CD4-positive, alpha-beta T cell treated with Interleukin-17A for 1 hour (primary cell): ENCODE results near the gene AIM2.
"Not testable (repeated sequence)": the region's sequence is repeated elsewhere in the genome, so short reads cannot be mapped to it uniquely, and the experiment has no call there.

ENCODE experiments used
- DNase-seq: peaks from one replicate; pipeline ENCODE4 v3.0.0-alpha.2; 2020

AIM2 gene

GRCh38 chr1:159076438-159077119, at the start of gene AIM2:
Gene AIM2 (minus strand): TSS chr1:159076766. CDS start chr1:159073499, 3,267 bp downstream.
- peak; percentile 90 for DNase-seq

GRCh38 chr1:159123587-159123986, 47.0 kb upstream of the AIM2 start:
- DNase-seq, result no peak

GRCh38 chr1:159122005-159122621, 45.5 kb upstream of the AIM2 start:
- DNase-seq, result no peak

GRCh38 chr1:159121526-159121925, 45.0 kb upstream of the AIM2 start:
- DNase-seq, result no peak

GRCh38 chr1:159120317-159120716, 43.8 kb upstream of the AIM2 start:
- no peak for DNase-seq

GRCh38 chr1:159113596-159114433, 37.2 kb upstream of the AIM2 start:
- no peak for DNase-seq

GRCh38 chr1:159103021-159103420, 26.5 kb upstream of the AIM2 start:
- DNase-seq, result not testable (repeated sequence)

- no peak for DNase-seq
Observed at GRCh38 chr1:159100589-159100988, 24.0 kb upstream of the AIM2 start.

GRCh38 chr1:159098596-159098995, 22.0 kb upstream of the AIM2 start:
- DNase-seq, result no peak

GRCh38 chr1:159092036-159092760, 15.6 kb upstream of the AIM2 start:
- no peak for DNase-seq

- peak; percentile 9 for DNase-seq
Observed at GRCh38 chr1:159091607-159092031, 15.1 kb upstream of the AIM2 start.

- no peak for DNase-seq
Observed at GRCh38 chr1:159091180-159091560, 14.6 kb upstream of the AIM2 start.

- DNase-seq, result no peak
Observed at GRCh38 chr1:159090286-159091179, 14.0 kb upstream of the AIM2 start.

- DNase-seq, result peak; percentile 63
Observed at GRCh38 chr1:159089184-159089791, 12.7 kb upstream of the AIM2 start.

GRCh38 chr1:159088546-159089183, 12.1 kb upstream of the AIM2 start:
- DNase-seq, result no peak

GRCh38 chr1:159088050-159088449, 11.5 kb upstream of the AIM2 start:
- no peak for DNase-seq

- DNase-seq, result no peak
Observed at GRCh38 chr1:159084867-159085266, 8.3 kb upstream of the AIM2 start.

- no peak for DNase-seq
Observed at GRCh38 chr1:159084152-159084551, 7.6 kb upstream of the AIM2 start.

- DNase-seq, result no peak
Observed at GRCh38 chr1:159083013-159083412, 6.4 kb upstream of the AIM2 start.

GRCh38 chr1:159081626-159082025, 5.1 kb upstream of the AIM2 start:
- no peak for DNase-seq

- DNase-seq, result no peak
Observed at GRCh38 chr1:159079525-159079924, 3.0 kb upstream of the AIM2 start.
